ENCODE data around the gene PPP1R9B.

PPP1R9B gene

GRCh38 chr17:50099003-50099402 is 51.5 kb downstream of the PPP1R9B start:
- no peak for TF ChIP-seq ZNF565 (CRISPR knock-in tag; conservative IDR thresholded peaks at IDR 0.05; ENCODE audit: low read depth)
- TF ChIP-seq TOX (CRISPR knock-in tag; IDR thresholded peaks at IDR 0.05; ENCODE audit: borderline replicate concordance) = no peak
- TF ChIP-seq CSDC2 (CRISPR knock-in tag; IDR thresholded peaks at IDR 0.05) = no peak
- no peak for TF ChIP-seq OSR1 (CRISPR knock-in tag; IDR thresholded peaks at IDR 0.05)
- TF ChIP-seq PATZ1 (CRISPR knock-in tag; IDR thresholded peaks at IDR 0.05; ENCODE audit: borderline replicate concordance) = no peak
- ATAC-seq = no peak

GRCh38 chr17:50098583-50098982 is 51.9 kb downstream of the PPP1R9B start:
- no peak for ATAC-seq
- TF ChIP-seq ZC3H10 (CRISPR knock-in tag; IDR thresholded peaks at IDR 0.05) = no peak
- TF ChIP-seq SNAI2 (CRISPR knock-in tag; IDR thresholded peaks at IDR 0.05) = no peak
- no peak for TF ChIP-seq GLIS3 (CRISPR knock-in tag; IDR thresholded peaks at IDR 0.05)
- TF ChIP-seq CSRNP3 (CRISPR knock-in tag; IDR thresholded peaks at IDR 0.05) = no peak
- no peak for TF ChIP-seq ISL1 (CRISPR knock-in tag; IDR thresholded peaks at IDR 0.05)
- TF ChIP-seq POU6F1 (CRISPR knock-in tag; IDR thresholded peaks at IDR 0.05; ENCODE audit: borderline replicate concordance, low read depth) = no peak
- TF ChIP-seq ZNF70 (CRISPR knock-in tag; IDR thresholded peaks at IDR 0.05) = no peak
- TF ChIP-seq ZNF565 (CRISPR knock-in tag; conservative IDR thresholded peaks at IDR 0.05; ENCODE audit: low read depth) = no peak
- no peak for TF ChIP-seq RARB (CRISPR knock-in tag; IDR thresholded peaks at IDR 0.05)

- ATAC-seq = no peak
- no peak for TF ChIP-seq OSR1 (CRISPR knock-in tag; IDR thresholded peaks at IDR 0.05)
- TF ChIP-seq SNAI2 (CRISPR knock-in tag; IDR thresholded peaks at IDR 0.05) = no peak
- no peak for TF ChIP-seq POU6F1 (CRISPR knock-in tag; IDR thresholded peaks at IDR 0.05; ENCODE audit: borderline replicate concordance, low read depth)
- TF ChIP-seq ISL1 (CRISPR knock-in tag; IDR thresholded peaks at IDR 0.05) = no peak
- TF ChIP-seq ZNF565 (CRISPR knock-in tag; conservative IDR thresholded peaks at IDR 0.05; ENCODE audit: low read depth) = no peak
- TF ChIP-seq RARB (CRISPR knock-in tag; IDR thresholded peaks at IDR 0.05) = no peak
- TF ChIP-seq ZNF70 (CRISPR knock-in tag; IDR thresholded peaks at IDR 0.05) = no peak
- no peak for TF ChIP-seq ZFP3 (CRISPR knock-in tag; IDR thresholded peaks at IDR 0.05)
- no peak for TF ChIP-seq CSRNP3 (CRISPR knock-in tag; IDR thresholded peaks at IDR 0.05)
- TF ChIP-seq GLIS3 (CRISPR knock-in tag; IDR thresholded peaks at IDR 0.05) = no peak
- no peak for TF ChIP-seq ZC3H10 (CRISPR knock-in tag; IDR thresholded peaks at IDR 0.05)
- no peak for TF ChIP-seq ARNTL (CRISPR knock-in tag; IDR thresholded peaks at IDR 0.05; ENCODE audit: borderline replicate concordance, low read depth)
- TF ChIP-seq TCF4 (CRISPR knock-in tag; IDR thresholded peaks at IDR 0.05; ENCODE audit: borderline replicate concordance) = no peak
- TF ChIP-seq ZNF8 (CRISPR knock-in tag; IDR thresholded peaks at IDR 0.05) = no peak
- TF ChIP-seq PATZ1 (CRISPR knock-in tag; IDR thresholded peaks at IDR 0.05; ENCODE audit: borderline replicate concordance) = no peak
- TF ChIP-seq ZFP30 (CRISPR knock-in tag; IDR thresholded peaks at IDR 0.05) = no peak
- no peak for TF ChIP-seq TSHZ2 (CRISPR knock-in tag; IDR thresholded peaks at IDR 0.05)
- no peak for TF ChIP-seq TOX (CRISPR knock-in tag; IDR thresholded peaks at IDR 0.05; ENCODE audit: borderline replicate concordance)
Measured at GRCh38 chr17:50097926-50098325, 52.6 kb downstream of the PPP1R9B start.

Data from SK-N-SH treated with all-trans-retinoic acid at 6 μM for 48 hours (cell line).